GM19455 (cell line): ENCODE results near the gene TMEM131.
"Not testable (repeated sequence)": the region's sequence is repeated elsewhere in the genome, so short reads cannot be mapped to it uniquely, and the experiment has no call there.

Experiments used
- ATAC-seq: cut with Tn5 transposase; IDR thresholded peaks from one replicate; pipeline ENCODE4 v1.9.1; 2021; ENCODE audit not compliant: unreplicated experiment

TMEM131 gene

DNA sequence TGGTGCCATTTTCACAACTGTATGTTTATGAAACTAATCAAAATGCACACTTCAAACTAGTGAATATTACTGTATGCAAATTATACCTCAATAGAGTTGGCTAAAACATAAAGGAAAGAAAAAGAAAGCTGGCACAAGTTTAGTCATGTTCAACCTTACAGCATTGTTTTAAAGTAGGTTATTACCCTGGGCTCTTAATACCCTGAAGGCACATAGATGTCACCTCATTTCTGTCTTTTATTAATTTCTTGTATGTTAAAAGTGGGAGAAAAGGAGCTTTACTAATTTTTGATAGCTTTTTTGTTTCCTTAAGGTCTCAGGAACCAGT, 32.7 kb downstream of the TMEM131 start:
- no peak for ATAC-seq

DNA sequence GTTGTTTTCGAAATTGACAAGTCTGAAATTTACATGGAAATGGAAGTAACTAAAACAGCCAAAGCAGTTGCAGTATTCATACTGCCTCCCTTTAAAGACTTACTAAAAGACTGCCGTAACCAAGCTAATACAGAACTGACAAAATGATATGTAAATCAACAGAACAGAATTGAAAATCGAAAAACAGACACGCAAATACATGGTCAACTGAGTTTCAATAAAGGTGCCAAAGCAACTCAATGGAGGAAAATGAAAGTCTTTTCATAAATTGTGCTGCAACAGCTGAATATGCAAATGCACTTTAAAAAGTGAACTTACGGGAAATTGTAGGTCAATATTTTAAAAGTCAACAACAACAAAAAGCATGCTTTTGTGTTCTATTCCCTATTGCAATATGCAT, 34.2 kb downstream of the TMEM131 start:
- no peak for ATAC-seq

DNA sequence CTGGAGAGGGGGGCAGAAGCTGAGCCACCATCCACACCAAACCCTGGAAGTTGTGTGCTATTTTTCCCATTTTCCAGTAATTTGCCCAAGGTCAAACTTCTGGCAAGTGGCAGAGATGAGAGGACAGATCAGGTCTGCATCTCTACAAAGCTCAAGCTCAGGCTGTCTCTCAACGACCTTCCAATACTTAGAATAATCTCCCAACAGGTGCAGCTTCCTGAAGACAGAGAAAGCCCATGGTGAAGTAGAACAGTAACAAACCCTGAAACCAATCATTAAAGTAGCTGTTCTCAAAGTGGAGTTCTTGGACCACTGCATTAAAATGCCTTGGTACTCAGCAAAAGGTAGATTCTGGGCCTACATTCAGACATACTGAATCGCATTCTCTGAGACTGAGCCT, 37.6 kb downstream of the TMEM131 start:
- ATAC-seq, result no peak

GRCh38 chr2:97957432-97958183, 38.1 kb downstream of the TMEM131 start:
- ATAC-seq, result no peak

GRCh38 chr2:97956753-97957152, 39.0 kb downstream of the TMEM131 start:
- not testable (repeated sequence) for ATAC-seq

- no peak for ATAC-seq
These were observed 41.9 kb downstream of the TMEM131 start for GRCh38 chr2:97953853-97954252.

DNA sequence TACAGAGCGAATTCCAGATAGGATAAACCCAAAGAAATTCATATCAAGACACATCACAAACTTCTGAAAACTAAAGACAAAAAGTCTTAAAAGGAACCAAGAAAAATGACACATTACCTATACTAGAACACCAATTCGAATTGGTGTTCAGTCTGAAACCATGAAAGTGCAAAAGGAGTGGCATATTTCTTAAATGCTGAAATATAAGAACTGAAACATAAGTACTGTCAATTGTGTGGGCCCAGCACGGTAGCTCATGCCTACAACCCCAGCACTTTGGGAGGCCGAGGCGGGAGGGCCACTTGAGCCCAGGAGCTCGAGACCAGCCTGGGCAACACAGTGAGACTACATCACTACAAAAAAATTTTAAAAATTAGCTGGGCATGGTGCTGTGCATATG, 43.4 kb downstream of the TMEM131 start:
- no peak for ATAC-seq

DNA sequence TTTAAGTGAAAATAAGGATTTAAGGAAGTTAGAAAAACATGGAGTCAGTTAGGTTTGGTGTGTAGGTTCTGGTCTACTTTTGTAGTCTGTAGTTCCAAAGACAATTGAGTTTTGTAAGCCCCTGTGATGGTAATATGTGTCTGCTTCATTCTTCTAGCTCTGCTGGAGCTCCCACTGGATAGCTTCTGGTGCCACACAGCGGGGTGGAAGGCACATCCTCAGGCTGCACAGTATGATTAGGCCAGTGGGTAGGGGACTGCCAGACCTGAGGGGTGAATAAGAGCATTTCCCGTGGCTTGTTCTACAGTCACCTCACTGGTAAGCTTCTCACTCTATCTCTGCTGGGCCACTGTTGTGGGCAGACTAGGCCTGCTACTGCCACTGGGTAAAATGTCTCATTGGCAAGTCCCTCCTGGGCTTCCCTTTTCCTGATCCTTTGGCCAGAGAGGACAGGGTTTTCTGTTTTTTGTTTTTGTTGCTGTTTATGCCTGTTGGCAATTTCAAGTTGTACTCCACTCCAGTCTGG, 44.5 kb downstream of the TMEM131 start:
- no peak for ATAC-seq

GRCh38 chr2:97950329-97951154, 45.2 kb downstream of the TMEM131 start:
- no peak for ATAC-seq

DNA sequence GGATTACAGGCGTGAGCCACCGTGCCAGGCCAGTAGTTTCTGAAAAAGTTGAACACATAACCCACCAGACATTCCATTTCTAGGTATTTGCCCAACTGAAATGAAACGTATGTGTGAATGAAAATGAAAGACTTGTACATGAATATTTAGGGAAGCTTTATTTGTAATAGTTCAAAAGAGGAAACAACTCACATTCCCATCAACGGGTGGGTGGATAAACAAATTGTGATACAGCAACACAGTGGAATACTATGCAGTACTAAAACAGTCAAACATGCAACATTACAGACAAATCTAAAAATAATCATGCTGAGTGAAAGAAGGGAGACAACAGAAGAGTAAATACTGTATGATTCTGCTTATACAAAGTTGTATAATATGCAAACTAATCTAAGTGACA, 46.8 kb downstream of the TMEM131 start:
- no peak for ATAC-seq

DNA sequence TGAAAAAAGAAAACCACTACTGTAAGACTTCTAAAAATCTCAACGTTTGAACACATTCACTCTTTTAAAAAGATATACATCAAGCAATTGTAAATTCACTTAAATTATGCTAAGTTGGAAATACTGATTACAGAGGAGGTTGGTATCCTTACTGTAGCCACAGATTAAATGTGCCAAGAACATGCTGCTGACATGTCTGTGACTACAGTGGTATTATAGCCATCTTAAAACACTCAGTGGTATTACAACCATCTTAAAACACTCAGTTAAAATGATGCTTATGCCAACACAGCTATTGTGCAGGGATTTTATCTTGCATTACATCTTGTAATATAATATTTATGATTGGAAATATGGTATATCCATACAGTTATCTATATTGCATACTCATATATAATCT, 50.0 kb downstream of the TMEM131 start:
- ATAC-seq, result no peak

- ATAC-seq, result no peak
These were observed 58.9 kb downstream of the TMEM131 start for GRCh38 chr2:97936881-97937280.

- no peak for ATAC-seq
These were observed 59.5 kb downstream of the TMEM131 start for GRCh38 chr2:97936199-97936598.

DNA sequence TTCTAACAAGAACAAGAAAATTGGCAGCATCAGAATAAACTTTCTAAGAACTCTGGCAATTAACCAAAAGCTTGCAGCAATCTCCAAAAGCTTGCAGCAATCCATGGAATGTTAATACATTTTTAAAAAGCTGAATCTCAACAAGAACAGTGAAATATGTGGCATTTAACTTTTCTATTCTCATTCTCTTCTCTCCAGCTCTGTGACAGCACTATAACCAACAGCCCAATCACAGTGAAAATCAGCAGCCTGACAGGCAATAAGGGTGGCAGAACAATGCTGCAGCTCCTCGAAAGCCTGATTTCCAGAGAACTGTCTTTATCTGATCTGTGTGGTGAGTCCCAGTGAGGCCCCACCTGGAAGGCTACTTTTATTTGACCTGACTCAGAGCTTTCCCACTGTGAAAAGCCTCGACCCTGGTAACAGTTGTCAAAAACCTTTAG, 60.0 kb downstream of the TMEM131 start:
- ATAC-seq, result no peak

DNA sequence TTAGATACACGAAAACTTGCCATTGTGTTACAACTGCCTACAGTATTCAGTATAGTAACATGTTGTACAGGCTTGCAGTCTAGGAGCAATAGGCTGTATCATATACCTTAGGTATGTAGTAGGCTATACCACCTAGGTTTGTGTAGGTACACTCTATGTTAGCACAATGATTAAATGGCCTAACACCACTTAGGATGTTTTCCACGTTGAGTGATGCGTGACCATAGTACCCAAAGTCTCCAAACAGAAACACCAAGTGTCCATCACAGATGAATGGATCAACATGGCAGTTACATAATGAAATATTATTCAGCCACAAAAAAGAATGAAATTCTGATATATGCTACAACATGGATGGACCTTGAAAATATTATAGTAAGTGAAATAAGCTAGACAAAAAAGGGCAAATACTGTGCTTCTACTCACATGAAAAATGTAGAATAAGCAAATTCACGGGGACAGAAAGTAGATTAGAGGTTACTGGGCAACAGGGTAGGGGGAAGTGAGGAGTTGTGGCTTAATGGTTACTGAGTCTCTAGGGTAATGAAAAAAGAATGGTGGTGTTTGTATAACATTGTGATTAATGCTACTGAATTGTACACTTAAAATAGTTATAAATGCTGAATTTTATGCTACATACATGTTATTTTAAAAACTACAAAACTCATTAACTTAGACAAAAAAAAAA, 62.6 kb downstream of the TMEM131 start:
- no peak for ATAC-seq

DNA sequence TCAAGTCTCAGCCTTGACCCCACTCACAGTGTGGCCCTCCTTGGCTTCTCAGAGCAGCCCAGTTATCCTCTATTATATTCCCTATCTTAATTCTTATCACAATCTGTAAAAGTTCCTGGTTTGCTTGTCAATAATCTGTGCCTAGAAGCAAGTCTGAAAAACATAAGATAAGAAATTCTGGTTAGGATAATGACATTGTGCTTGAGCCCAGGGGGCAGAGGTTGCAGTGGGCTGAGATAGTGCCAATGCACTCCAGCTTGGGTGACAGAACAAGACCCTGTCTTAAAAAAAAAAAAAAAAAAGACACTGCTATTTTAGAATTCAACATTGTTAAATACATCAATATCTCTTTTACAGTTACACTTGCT, 63.9 kb downstream of the TMEM131 start:
- no peak for ATAC-seq

DNA sequence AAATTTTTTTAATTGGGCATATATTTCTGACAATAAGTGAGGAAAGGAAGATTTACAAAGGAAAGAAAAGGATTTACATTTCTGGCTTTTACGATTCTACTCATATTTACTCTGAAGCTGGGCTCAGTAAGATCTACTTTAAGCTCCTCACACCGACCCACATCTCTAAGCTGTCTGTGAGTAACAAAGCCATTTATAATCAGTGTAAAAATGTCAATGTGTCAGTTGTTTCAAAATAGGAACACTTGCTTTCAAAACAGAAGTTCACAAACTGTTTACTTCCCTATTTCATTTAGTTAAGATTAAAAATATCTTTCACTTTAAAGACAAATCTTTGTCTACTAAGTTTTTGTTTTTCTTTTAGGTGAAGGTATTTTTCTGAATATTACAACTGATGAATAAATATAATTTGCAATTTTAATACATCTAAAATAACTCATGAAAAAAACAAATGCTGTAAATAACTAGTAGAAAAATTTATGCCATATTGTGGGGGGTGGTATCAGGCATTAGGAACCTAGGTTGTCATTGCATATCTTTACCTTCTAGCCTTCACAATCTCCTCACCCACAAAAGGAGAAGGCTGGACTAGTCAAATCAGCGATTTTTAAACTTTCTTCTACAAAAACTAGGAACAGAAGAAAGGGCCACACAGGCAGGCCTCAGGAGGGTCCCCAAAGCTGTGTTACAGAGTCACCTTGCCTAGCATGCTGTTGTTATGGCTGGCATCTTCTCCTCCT, 64.5 kb downstream of the TMEM131 start:
- ATAC-seq, result peak; percentile 45

DNA sequence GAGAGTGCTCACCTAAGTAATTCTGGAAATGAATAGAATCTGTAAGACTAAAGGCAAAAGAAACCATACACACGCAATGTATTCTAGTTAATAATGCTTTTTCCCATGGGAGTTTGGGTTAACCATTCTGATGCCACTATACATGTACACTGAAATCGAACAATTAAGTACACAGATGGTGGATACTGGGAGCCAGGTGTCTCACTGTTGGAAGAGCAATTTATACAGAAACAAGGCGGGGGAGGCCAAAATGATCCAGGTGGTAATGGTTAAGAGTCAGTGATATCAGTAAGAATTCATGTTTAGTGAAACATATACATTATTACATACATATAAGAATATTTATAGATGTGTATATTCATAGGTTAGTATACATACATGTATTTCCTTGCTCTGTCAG, 67.2 kb downstream of the TMEM131 start:
- no peak for ATAC-seq

DNA sequence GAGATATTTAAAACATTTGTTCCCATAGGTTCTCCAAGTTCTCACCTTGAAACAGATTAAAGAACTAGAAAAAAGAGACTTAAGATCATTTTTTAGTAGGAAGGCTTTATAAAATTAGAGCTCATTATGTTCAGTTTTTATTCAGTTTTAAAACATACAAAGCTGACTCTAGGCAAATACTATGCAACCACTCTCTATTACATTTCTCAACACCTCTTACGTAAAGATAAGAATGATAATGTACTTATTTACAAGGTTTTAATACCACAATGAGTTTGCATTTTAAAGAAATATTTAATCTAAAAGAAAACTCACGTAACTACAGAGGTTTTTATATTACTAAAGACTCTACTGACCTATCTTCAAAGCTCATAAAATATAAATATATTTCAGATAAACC, 68.8 kb downstream of the TMEM131 start:
- ATAC-seq, result no peak

GRCh38 chr2:97924194-97924593, 71.6 kb downstream of the TMEM131 start:
- ATAC-seq, result no peak

DNA sequence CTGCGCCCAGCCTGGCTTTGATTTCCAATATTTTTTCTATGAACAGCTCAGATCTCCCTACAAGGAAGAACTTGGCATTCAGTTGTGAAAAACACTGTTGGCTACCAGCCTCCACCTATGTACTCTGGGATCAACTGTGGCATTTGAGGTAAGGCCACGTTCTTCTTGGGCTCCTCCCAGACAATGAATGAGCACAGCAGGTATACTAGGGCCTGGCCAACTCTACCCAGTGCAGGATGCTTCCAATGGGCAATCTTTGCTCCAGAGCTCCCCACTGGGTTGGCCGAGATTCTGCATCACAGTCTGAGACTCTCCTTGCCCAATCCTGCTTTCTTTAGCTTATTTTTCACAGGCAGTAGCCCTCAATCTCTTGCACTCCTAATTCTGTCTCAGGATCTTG, 75.9 kb downstream of the TMEM131 start:
- no peak for ATAC-seq
